DND-41 (cell line): ENCODE data around the gene TGIF2.
A peak's percentile ranks its signal among the peaks of the same experiment; 100 is the strongest.

Experiments
- ATAC-seq: fragments of 200-7000 bp; cut with Tn5 transposase; 3 replicates; pipeline ENCODE4 v1.9.1; 2021; ENCODE audit warnings: low read depth; ENCODE audit not compliant: insufficient read depth
- DNase-seq: peaks from one replicate; pipeline ENCODE4 v3.0.0-alpha.2; 2020
- H2AFZ ChIP-seq: 2 replicates; pipeline ENCODE4 v1.6.0; 2012; ENCODE audit warnings: low read depth, low read length
- H3K27ac ChIP-seq: 2 replicates; pipeline ENCODE4 v1.5.1; 2012; ENCODE audit warnings: low read length, inconsistent platforms
- H3K27me3 ChIP-seq: fragments of 200-600 bp; sonication (generic); 2 replicates; pipeline ENCODE4 v1.6.0; 2012; ENCODE audit warnings: low read length, mild to moderate bottlenecking, inconsistent platforms; ENCODE audit not compliant: insufficient read depth, poor library complexity
- H3K36me3 ChIP-seq: 2 replicates; pipeline ENCODE4 v1.5.1; 2012; ENCODE audit warnings: low read length, inconsistent platforms; ENCODE audit not compliant: insufficient read depth
- H3K4me1 ChIP-seq: 2 replicates; pipeline ENCODE4 v1.5.1; 2012; ENCODE audit warnings: mild to moderate bottlenecking, low read length; ENCODE audit not compliant: insufficient read depth
- H3K4me2 ChIP-seq: 2 replicates; pipeline ENCODE4 v1.6.0; 2012; ENCODE audit warnings: mild to moderate bottlenecking, moderate library complexity, low read length, inconsistent platforms; ENCODE audit not compliant: insufficient read depth
- H3K4me3 ChIP-seq, 2 experiments: fragments of 200-600 bp in 1 of 2; shearing (Covaris generic) in 1 of 2; 2 replicates each; pipeline ENCODE4 v1.5.1; 2012 to 2016; ENCODE audit warnings: inconsistent platforms in 2 of 2, low read length in 2 of 2, mild to moderate bottlenecking in 2 of 2, low read depth in 1 of 2, moderate library complexity in 1 of 2
- H3K79me2 ChIP-seq: 2 replicates; pipeline ENCODE4 v1.6.0; 2012; ENCODE audit warnings: low read length, inconsistent platforms; ENCODE audit not compliant: insufficient read depth
- H3K9ac ChIP-seq: 2 replicates; pipeline ENCODE4 v1.6.0; 2012; ENCODE audit warnings: low read depth, mild to moderate bottlenecking, inconsistent platforms, low read length, moderate library complexity
- H3K9me3 ChIP-seq: 2 replicates; pipeline ENCODE4 v1.5.1; 2012; ENCODE audit warnings: low read length, moderate library complexity, mild to moderate bottlenecking, inconsistent platforms; ENCODE audit not compliant: insufficient read depth, severe bottlenecking
- H4K20me1 ChIP-seq: 2 replicates; pipeline ENCODE4 v1.6.0; 2012; ENCODE audit warnings: low read length; ENCODE audit not compliant: insufficient read depth
- EZH2 ChIP-seq: IDR thresholded peaks from 3 replicates; pipeline ENCODE4 v1.6.1; 2012; ENCODE audit warnings: borderline replicate concordance, low read depth, mild to moderate bottlenecking, moderate library complexity, low read length, inconsistent platforms; ENCODE audit not compliant: severe bottlenecking
- TF ChIP-seq, protein P1 (sequence below): IDR thresholded peaks from 2 replicates; pipeline ENCODE4 v1.5.1; 2012; ENCODE audit warnings: borderline replicate concordance, low read length, moderate library complexity, mild to moderate bottlenecking; ENCODE audit not compliant: poor library complexity, severe bottlenecking; ENCODE audit errors: extremely low read depth

TGIF2 gene

DNA sequence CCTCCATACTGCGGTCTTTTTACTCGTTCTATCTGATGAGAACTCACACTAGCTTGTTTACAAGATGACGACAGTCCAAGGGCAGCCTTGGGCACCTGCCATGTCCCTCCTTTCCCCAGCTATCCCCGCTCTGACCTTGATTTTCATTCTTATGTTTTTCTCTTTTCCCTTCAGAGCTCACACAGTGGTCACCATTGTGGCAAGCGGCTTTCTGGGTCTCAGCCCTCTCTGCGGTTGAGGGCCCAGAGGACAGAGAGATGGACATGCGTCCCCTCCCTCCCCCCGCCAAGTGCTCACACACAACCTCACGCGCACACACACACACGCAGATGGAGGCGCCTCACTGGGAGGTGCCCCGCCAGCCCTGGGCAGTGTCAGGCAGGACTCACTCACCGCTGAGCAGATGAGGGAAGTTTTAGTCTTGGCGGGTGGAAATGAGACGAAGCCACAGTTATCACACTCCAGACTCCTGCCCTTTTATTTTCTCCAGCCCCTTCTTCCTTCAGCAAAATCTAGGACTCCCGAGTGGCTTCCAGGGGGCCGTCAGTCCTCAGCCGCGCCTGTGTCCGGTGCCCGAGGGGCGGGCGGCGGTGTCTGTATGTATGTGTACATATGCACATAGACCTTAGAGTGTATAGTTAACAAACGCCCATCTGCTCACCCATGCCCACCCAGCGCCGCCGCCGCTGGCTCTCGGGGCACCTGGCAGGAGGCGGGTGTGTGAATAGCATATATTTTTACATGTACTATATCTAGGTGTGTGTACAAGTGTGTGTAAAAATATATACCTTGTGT, 45.9 kb upstream of the TGIF2 start:
- no peak overlapping the region for H3K4me3 ChIP-seq
- no peak overlapping the region for H3K4me2 ChIP-seq
- no peak overlapping the region for H3K27ac ChIP-seq
- ATAC-seq: no peak
- H3K4me1 ChIP-seq: no peaks in the 10 kb centered on the region
- H3K36me3 ChIP-seq: peaks cover 35% of the 10 kb centered on the region
- no peaks in the 10 kb centered on the region for H3K27me3 ChIP-seq
- no peak overlapping the region for H3K9ac ChIP-seq
- H4K20me1 ChIP-seq: no peaks in the 10 kb centered on the region; the same call in 1 of the 2 replicates
- no peaks in the 10 kb centered on the region for H3K79me2 ChIP-seq
- no peak for DNase-seq
- no peaks in the 10 kb centered on the region for H3K9me3 ChIP-seq
- TF ChIP-seq EZH2: no peak
- TF ChIP-seq, protein P1, sequence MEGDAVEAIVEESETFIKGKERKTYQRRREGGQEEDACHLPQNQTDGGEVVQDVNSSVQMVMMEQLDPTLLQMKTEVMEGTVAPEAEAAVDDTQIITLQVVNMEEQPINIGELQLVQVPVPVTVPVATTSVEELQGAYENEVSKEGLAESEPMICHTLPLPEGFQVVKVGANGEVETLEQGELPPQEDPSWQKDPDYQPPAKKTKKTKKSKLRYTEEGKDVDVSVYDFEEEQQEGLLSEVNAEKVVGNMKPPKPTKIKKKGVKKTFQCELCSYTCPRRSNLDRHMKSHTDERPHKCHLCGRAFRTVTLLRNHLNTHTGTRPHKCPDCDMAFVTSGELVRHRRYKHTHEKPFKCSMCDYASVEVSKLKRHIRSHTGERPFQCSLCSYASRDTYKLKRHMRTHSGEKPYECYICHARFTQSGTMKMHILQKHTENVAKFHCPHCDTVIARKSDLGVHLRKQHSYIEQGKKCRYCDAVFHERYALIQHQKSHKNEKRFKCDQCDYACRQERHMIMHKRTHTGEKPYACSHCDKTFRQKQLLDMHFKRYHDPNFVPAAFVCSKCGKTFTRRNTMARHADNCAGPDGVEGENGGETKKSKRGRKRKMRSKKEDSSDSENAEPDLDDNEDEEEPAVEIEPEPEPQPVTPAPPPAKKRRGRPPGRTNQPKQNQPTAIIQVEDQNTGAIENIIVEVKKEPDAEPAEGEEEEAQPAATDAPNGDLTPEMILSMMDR: no peak
- H2AFZ ChIP-seq: no peak overlapping the region

GRCh38 chr20:36528176-36528874, 45.1 kb upstream of the TGIF2 start:
- no peaks in the 10 kb centered on the region; the same call in 1 of the 2 replicates for H4K20me1 ChIP-seq
- H3K36me3 ChIP-seq: peaks cover 35% of the 10 kb centered on the region

DNA sequence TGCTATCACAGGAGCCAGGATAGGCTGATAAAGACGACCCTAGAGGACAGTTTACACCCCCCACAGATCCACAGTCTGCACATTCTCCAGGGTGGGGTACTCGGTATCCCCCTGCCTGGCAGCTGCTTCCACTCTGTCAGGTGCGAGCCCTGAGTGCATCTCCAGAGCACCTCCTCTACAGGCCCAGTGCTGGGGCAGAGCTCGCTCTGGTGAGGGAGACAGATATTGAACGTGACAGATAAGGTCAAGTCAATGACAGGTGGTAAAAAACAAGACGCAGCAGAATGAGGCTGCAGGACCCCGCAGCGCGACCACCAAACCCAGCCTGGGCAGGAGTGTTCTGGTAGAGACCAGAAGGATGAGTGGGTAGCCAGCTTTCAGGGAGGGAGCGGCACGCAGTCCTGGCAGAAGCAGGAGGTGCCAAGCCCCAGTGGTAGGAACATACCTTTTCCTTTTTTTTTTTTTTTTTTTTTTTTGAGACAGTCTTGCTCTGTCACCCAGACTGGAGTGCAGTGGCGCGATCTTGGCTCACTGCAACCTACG, 44.5 kb upstream of the TGIF2 start:
- H3K4me2 ChIP-seq: no peak overlapping the region
- H3K4me1 ChIP-seq: no peaks in the 10 kb centered on the region
- no peak overlapping the region for H3K27ac ChIP-seq
- DNase-seq (no peak), ATAC-seq (peak; percentile 42; the same call in 2 of the 3 replicates)
- peaks cover 32% of the 10 kb centered on the region for H3K36me3 ChIP-seq
- no peaks in the 10 kb centered on the region; the same call in 1 of the 2 replicates for H4K20me1 ChIP-seq
- H2AFZ ChIP-seq: no peak overlapping the region
- no peak overlapping the region for H3K9ac ChIP-seq
- no peaks in the 10 kb centered on the region for H3K27me3 ChIP-seq
- no peaks in the 10 kb centered on the region for H3K9me3 ChIP-seq
- H3K79me2 ChIP-seq: no peaks in the 10 kb centered on the region
- H3K4me3 ChIP-seq: no peak overlapping the region
- no peak for TF ChIP-seq EZH2
- TF ChIP-seq, protein P1: no peak

More at GRCh38 chr20:36528176-36528874, 45.1 kb upstream of the TGIF2 start:
- H3K27ac ChIP-seq: no peak overlapping the region
- no peak for DNase-seq
- no peaks in the 10 kb centered on the region for H3K79me2 ChIP-seq
- no peaks in the 10 kb centered on the region for H3K9me3 ChIP-seq
- no peak overlapping the region for H3K4me2 ChIP-seq
- TF ChIP-seq, protein P1: no peak
- no peak for TF ChIP-seq EZH2
- H3K9ac ChIP-seq: no peak overlapping the region
- no peak overlapping the region for H2AFZ ChIP-seq
- no peaks in the 10 kb centered on the region for H3K4me1 ChIP-seq
- 0 out of 3 replicates have a peak, but pooled peaks have one; percentile 14 for ATAC-seq
- H3K27me3 ChIP-seq: no peaks in the 10 kb centered on the region
- H3K4me3 ChIP-seq: no peak overlapping the region
